Gastrocnemius medialis (tissue), 4 donors: ENCODE results near the gene CHST8. TPM values are rescaled to one million over a fixed set of nuclear protein-coding genes. Genes with fewer than 3 reads are reported as not detected.

Experiments used
- ATAC-seq, 2 donors: fragments of 150-250 bp; one replicate each; pipeline ENCODE4 v1.9.1; 2016
- DNase-seq, 2 donors: peaks; one replicate each; pipeline ENCODE4 v3.0.0-alpha.2; 2019
- H3K27ac ChIP-seq, 4 donors: fragments of 200-600 bp; sonication (generic); 1 replicate in 1 of 4; 2 replicates in 3 of 4; pipeline ENCODE4 v1.5.1; 2016 to 2018; ENCODE audit warnings: mild to moderate bottlenecking in 2 of 4, moderate library complexity in 1 of 4
- H3K27me3 ChIP-seq, 3 donors: fragments of 200-600 bp; sonication (generic) in 2 of 3; 1 replicate in 1 of 3; 2 replicates in 2 of 3; pipeline versions ENCODE4 v1.5.1 to v1.6.0; 2016 to 2019; ENCODE audit warnings: mild to moderate bottlenecking in 1 of 3, moderate library complexity in 1 of 3
- H3K36me3 ChIP-seq, 2 donors: fragments of 200-600 bp; sonication (generic) in 1 of 2; one replicate each; pipeline ENCODE4 v1.5.1; 2017 to 2018
- H3K4me1 ChIP-seq, 2 donors: fragments of 200-600 bp; sonication (generic) in 1 of 2; one replicate each; pipeline ENCODE4 v1.5.1; 2016 to 2017; ENCODE audit warnings: mild to moderate bottlenecking in 2 of 2
- H3K4me3 ChIP-seq, 4 donors: fragments of 200-600 bp; sonication (generic) in 3 of 4; 1 replicate in 1 of 4; 2 replicates in 3 of 4; pipeline ENCODE4 v1.5.1; 2016 to 2019; ENCODE audit warnings: mild to moderate bottlenecking in 2 of 4
- H3K9me3 ChIP-seq, 3 donors: fragments of 200-600 bp; sonication (generic) in 2 of 3; 1 replicate in 1 of 3; 2 replicates in 2 of 3; pipeline ENCODE4 v1.5.1; 2016 to 2019
- POLR2A ChIP-seq, 2 donors: fragments of 450-650 bp; IDR thresholded peaks; one replicate each; pipeline ENCODE4 v1.6.1; 2017; ENCODE audit warnings: antibody characterized with exemption in 2 of 2, mild to moderate bottlenecking in 2 of 2, moderate library complexity in 2 of 2
- in situ Hi-C, 4 donors: fragments of 200-750 bp; cut with MboI; loops; one replicate each; pipeline versions ENCODE4 v1.15.0 to v1.8.0; 2017; ENCODE audit warnings: low sequenced_read_pairs in 4 of 4
- intact Hi-C: fragments of 100-400 bp; cut with DNase I; formaldehyde crosslinking; loops from one replicate; pipeline ENCODE4 v1.15.1; 2023; ENCODE audit warnings: low total_unique reads
- total RNA-seq, 4 donors: library from RNA; depleted of rRNA; stranded (reverse); fragments of >200 nt; gene quantifications; one replicate each; pipeline versions ENCODE4 v1.1.0 to v1.2.3, GENCODE V29; 2016
- TF ChIP-seq, protein P1 (sequence below), 5 experiments: fragments of 450-650 bp in 3 of 5; fragments of 200-600 bp in 2 of 5; sonication (generic) in 2 of 5; IDR thresholded peaks in 4 of 5; conservative IDR thresholded peaks in 1 of 5; 1 replicate in 4 of 5; 2 replicates in 1 of 5; pipeline ENCODE4 v1.5.1; 2016 to 2019; ENCODE audit warnings: antibody characterized with exemption in 5 of 5, mild to moderate bottlenecking in 3 of 5, moderate library complexity in 3 of 5

CHST8 gene
- total RNA-seq, 4 donors from 2014 or later: 0.29 to 0.46 TPM; not detected in 2

DNA sequence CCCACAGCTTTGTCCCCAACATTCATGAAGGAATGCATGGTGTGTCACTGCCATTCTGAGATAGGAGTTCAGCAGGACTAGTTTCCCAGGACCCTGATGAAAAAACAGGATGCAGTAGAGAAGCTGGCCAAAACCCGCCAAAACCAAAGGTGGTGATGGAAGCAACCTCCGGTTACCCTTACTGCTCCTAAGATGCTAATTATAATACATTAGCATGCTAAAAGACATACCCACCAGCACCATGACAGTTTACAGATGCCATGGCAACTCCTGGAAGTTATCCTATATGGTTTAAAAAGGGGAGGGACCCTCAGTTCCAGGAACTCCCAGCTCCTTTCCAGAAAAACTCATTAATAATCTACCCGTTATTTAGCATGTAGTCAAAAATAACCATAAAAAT lies 115.0 kb downstream of the CHST8 start:
- no peak for DNase-seq
- H3K27me3 ChIP-seq: peaks cover 0 to 8% (median 0%) of the 10 kb centered on the region in 3 donors
- in situ Hi-C loops (no loop called here), intact Hi-C loops (no loop called here)
- H3K27ac ChIP-seq: no peak overlapping the region
- ATAC-seq: no peak
- no peak for TF ChIP-seq POLR2A (IDR thresholded peaks at IDR 0.05)
- no peaks in the 10 kb centered on the region for H3K36me3 ChIP-seq
- H3K4me1 ChIP-seq: no peaks in the 10 kb centered on the region
- H3K9me3 ChIP-seq: no peaks in the 10 kb centered on the region
- H3K4me3 ChIP-seq: no peak overlapping the region

DNA sequence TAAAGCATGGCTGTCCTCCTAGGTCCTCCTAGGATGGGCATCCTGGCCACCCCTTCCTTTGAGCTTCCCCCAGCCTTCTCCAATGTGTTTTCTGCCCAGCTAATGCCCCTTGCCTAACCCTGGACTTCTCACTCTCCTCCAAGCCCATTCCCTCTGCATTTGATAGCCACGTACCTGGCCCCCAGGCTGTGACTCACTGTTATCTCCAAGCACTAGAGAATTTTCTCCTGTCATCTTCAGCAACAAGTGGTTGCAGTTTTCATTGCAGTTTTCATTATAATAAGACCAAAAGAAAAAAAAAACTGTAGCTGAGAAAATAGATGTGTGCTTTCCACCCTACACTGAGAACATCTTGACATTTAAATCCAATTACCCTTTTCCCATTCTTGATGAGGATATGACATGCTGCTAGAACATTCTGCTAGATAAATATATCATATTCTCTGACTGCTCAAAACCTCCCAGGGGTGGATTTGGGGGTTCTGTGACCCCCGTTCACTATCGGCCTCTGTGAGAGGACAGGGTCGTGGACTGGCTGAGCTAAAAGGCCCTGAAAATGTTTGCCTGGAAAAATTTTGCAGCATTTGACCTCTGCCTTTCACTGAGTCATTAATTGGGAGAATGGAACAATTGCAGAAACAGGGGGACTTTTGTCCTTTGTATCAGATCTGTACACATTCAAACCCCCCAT lies 116.1 kb downstream of the CHST8 start:
- no peaks in the 10 kb centered on the region for H3K36me3 ChIP-seq
- no peaks in the 10 kb centered on the region for H3K9me3 ChIP-seq
- in situ Hi-C loops: no loop called here
- no peak overlapping the region for H3K27ac ChIP-seq
- H3K4me1 ChIP-seq: no peaks in the 10 kb centered on the region
- H3K27me3 ChIP-seq: peaks cover 0 to 5% (median 0%) of the 10 kb centered on the region in 3 donors
- DNase-seq (no peak), ATAC-seq (no peak)
- TF ChIP-seq, protein P1, sequence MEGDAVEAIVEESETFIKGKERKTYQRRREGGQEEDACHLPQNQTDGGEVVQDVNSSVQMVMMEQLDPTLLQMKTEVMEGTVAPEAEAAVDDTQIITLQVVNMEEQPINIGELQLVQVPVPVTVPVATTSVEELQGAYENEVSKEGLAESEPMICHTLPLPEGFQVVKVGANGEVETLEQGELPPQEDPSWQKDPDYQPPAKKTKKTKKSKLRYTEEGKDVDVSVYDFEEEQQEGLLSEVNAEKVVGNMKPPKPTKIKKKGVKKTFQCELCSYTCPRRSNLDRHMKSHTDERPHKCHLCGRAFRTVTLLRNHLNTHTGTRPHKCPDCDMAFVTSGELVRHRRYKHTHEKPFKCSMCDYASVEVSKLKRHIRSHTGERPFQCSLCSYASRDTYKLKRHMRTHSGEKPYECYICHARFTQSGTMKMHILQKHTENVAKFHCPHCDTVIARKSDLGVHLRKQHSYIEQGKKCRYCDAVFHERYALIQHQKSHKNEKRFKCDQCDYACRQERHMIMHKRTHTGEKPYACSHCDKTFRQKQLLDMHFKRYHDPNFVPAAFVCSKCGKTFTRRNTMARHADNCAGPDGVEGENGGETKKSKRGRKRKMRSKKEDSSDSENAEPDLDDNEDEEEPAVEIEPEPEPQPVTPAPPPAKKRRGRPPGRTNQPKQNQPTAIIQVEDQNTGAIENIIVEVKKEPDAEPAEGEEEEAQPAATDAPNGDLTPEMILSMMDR (IDR thresholded peaks at IDR 0.05 in 4 of 5, conservative IDR thresholded peaks at IDR 0.05 in 1 of 5): no peak
- no peak for TF ChIP-seq POLR2A (IDR thresholded peaks at IDR 0.05)
- H3K4me3 ChIP-seq: no peak overlapping the region
- intact Hi-C loops: no loop called here

DNA sequence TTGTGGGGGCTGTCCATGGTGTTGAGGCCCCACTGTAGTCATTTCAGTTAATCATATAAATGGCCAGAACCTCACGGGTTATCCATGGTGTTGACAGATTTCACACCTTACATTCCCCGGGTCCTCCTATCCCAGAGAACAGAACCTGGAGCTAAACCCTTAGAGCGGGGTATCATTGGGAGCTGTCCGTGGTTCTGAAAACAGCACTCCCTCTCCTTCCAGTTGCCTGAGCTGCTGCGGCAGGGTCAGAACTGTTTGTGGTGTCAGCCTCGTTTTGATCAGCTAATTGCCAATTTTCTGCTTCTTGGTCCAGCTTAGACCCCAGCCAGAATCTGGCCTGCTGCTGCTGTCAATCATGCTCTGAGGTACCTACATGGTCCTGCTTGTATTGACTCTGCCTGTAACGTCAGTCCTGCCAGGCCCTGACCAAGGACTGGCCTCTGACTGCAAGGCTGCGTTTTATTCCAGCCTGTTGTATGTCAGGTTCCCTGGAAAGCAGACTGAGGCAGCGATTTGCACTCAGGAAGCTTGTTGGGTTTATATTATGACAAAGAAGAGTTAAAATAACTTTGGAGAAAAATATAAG lies 119.2 kb downstream of the CHST8 start:
- in situ Hi-C loops: no loop called here
- Histone ChIP-seq H3K27me3 (no peaks in the 10 kb centered on the region), H3K36me3 (no peaks in the 10 kb centered on the region), H3K4me3 (no peak overlapping the region), H3K9me3 (no peaks in the 10 kb centered on the region), H3K27ac (no peak overlapping the region), H3K4me1 (no peaks in the 10 kb centered on the region)
- intact Hi-C loops: no loop called here
- DNase-seq (no peak), ATAC-seq (no peak)
- TF ChIP-seq, protein P1 (IDR thresholded peaks at IDR 0.05 in 4 of 5, conservative IDR thresholded peaks at IDR 0.05 in 1 of 5): no peak
- no peak for TF ChIP-seq POLR2A (IDR thresholded peaks at IDR 0.05)

DNA sequence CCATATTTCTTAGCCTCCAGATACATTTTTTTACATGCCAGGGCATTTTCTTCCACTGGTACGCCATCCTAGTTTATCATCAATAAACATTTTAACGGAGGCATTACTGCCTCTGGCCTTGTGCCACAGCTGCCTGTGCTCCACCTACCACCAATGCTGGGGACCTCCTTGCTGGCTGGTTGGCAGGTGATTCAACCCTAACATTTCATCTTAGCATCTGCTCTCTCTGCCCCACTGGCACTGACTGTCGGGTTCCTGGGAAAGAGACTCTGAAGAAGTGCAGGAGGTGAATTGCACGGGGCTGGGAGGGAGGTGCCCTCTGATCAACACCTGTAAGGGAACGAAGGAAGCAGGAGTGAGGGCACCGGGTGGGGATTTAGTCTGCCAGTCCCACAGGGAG lies 123.5 kb downstream of the CHST8 start:
- TF ChIP-seq, protein P1 (IDR thresholded peaks at IDR 0.05 in 4 of 5, conservative IDR thresholded peaks at IDR 0.05 in 1 of 5): no peak
- no peak for TF ChIP-seq POLR2A (IDR thresholded peaks at IDR 0.05)
- intact Hi-C loops: no loop called here
- peaks cover 0 to 6% (median 6%) of the 10 kb centered on the region in 3 donors for H3K27me3 ChIP-seq
- in situ Hi-C loops: no loop called here
- ATAC-seq (no peak), DNase-seq (no peak)
- H3K9me3 ChIP-seq: no peaks in the 10 kb centered on the region
- H3K27ac ChIP-seq: no peak overlapping the region
- no peak overlapping the region for H3K4me3 ChIP-seq
- H3K36me3 ChIP-seq: no peaks in the 10 kb centered on the region
- no peaks in the 10 kb centered on the region for H3K4me1 ChIP-seq

DNA sequence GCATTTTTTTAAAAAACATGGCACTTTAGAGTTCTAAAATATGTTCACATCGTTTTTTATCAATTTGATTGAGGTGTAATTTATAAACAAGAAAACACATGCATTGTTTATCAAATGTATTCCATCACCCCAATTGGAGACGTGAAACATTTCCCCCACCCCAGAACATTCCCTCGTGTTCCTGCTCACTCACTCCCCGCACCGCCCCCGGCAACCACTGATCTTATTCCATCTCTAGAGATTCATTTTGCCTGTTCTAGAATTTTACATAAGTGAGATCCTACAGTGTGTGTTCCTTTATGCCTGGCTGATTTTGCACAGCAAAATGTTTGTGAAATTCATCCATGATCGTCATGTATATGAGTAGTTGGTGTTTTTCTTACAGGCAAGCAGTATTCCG lies 124.4 kb downstream of the CHST8 start:
- TF ChIP-seq POLR2A (IDR thresholded peaks at IDR 0.05): no peak
- TF ChIP-seq, protein P1 (IDR thresholded peaks at IDR 0.05 in 4 of 5, conservative IDR thresholded peaks at IDR 0.05 in 1 of 5): no peak
- Histone ChIP-seq H3K9me3 (no peaks in the 10 kb centered on the region), H3K27ac (no peak overlapping the region), H3K4me1 (no peaks in the 10 kb centered on the region), H3K36me3 (no peaks in the 10 kb centered on the region), H3K4me3 (no peak overlapping the region), H3K27me3 (peaks cover 0 to 9% (median 7%) of the 10 kb centered on the region in 3 donors)
- in situ Hi-C loops (no loop called here), intact Hi-C loops (no loop called here)
- DNase-seq: no peak
- no peak for ATAC-seq
